ENCODE measurements around the gene HSFX4.
"Not testable (repeated sequence)": the region's sequence is repeated elsewhere in the genome, so short reads cannot be mapped to it uniquely, and the experiment has no call there.

HSFX4 gene, protein sequence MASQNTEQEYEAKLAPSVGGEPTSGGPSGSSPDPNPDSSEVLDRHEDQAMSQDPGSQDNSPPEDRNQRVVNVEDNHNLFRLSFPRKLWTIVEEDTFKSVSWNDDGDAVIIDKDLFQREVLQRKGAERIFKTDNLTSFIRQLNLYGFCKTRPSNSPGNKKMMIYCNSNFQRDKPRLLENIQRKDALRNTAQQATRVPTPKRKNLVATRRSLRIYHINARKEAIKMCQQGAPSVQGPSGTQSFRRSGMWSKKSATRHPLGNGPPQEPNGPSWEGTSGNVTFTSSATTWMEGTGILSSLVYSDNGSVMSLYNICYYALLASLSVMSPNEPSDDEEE

DNA sequence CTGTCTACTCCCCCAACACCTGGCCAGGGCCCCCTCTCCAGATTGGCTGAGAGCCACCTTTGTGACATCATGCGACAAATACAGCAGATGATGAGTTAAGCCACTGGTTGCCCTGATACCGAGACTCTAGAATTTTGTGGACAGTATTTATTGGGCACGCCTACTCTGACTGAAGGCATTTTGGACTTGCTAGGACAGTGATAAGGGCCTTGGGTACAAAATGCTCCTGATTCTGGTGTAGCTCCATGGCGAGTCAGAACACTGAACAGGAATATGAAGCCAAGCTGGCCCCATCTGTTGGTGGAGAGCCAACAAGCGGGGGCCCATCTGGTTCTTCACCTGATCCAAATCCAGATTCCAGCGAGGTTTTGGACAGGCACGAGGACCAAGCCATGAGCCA is at the start of gene HSFX4:
TSS of gene HSFX4 (plus strand) at position 174 of the 400 bp plus-strand sequence. CDS start at position 246, 72 bp downstream.
- not testable (repeated sequence) for DNase-seq

DNA sequence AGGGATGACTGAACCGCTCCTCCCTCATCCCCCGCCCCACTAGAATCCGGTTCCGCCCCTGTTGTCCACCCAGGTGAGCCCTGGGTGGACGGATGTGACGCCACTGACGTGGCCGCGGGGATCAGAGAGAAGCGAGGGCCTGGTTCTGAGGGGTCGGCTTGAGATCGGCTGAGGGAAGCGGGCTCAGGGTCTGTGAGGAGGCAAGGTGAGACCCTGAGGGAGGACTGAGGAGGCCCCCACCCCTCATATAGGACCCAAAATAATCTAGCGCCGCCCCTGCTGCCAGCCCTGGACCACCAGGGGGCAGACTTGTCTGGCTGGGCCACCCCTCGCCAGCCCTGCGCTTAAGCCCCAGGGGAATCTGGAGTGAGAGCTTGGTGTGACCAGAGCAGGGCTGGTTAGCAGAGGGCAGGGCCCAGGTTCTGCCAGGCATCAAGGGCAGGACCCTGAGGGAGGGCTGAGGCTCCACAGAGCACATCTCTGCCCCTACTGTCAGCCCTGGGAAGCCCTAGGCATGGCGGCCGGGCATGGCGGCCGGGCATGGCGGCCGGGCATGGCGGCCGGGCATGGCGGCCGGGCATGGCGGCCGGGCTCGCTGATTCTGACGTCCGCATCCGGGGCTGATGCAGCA is 48.2 kb upstream of the HSFX4 start, which contains the start of gene MAGEA8:
TSS of gene MAGEA8 (plus strand) at position 103 of the 631 bp plus-strand sequence. CDS start 3,090 bp downstream, outside the sequence.
- DNase-seq = no peak

DNA sequence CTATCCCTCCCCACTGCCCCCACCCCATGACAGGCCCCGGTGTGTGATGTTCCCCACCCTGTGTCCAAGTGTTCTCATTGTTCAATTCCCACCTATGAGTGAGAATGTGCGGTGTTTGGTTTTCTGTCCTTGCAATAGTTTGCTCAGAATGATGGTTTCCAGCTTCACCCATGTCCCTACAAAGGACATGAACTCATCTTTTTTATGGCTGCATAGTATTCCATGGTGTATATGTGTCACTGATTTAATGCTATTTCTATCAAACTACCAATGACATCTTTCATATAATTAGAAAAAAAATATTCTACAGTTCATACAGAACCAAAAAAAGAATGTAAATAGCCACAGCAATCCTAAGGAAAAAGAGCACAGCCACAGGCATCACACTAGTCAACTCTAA is 38.5 kb upstream of the HSFX4 start:
- not testable (repeated sequence) for DNase-seq

DNA sequence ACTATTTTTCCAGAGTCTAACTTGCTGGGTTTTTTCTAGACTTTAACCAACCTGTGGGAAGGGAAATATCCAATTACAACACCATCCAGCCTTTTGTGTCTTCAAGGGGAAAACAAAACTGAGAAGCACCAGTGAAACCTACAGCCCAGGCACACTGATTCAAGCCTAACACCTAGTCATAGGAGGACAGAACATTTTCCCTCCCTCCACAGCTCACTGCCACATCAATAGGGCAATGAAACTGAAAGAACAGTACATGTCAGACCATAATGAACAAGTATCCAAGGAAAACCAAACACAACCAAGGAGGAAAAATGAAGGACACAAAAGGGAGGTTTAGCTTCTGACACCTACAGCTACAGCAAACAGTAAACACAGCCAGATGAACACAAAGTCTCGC is 30.8 kb upstream of the HSFX4 start:
- peak; percentile 45 for DNase-seq

DNA sequence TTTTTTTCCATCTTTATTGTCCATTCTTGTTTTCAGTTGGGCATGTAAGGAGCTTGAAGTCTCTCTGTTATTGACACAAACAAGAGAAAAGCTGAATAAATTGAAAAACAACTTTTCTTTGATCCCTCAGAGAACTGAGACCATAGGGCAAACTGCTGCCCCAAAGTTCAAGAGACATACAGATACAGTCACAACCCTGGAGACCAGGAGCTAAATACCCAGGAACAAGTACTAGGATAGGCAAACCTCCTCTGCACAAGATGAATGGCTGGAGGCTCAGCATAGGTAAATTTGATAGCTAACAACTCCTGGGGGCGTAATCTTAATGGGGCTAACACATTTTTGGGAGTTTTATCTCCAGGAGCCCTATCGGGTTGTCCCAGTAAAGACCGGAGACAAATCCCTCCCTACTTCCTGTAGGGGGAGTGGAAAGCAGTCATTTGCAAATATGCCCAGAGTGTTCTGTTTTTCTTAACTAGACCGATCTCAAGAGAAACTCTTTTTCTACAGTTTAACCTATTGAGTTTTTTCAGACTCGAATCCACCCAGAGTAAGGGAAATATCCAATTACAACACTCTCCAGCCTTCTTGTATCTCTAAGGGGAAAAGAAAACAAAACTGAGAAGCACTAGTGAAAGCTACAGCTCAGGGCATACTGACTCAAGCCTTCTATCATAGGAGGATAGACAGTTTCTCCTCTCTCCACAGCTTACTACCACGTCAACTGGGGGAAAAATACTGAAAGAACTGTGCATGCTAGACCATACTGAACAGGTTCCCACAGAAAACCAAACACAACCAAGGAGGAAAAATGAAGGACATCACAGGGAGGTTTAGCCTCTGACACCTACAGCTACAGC is 25.3 kb upstream of the HSFX4 start:
- DNase-seq = no peak

DNA sequence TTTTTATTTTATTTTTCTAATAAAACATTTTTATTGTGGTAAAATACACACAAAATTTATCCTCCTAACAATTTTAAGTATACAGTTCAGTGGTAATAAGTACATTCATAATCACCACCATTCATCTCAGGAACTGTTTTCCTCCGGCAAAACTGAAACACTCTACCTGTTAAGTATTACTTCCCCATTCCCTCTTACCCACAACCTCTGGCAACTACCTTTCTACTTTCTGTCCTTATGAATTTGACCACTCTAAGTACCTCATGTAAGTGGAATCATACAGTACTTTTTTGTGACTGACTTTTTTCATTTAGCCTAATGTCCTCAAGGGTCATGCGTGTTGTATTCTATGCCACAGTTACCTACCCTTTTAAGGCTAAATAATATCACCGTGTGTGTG is 21.1 kb upstream of the HSFX4 start:
- DNase-seq = no peak

DNA sequence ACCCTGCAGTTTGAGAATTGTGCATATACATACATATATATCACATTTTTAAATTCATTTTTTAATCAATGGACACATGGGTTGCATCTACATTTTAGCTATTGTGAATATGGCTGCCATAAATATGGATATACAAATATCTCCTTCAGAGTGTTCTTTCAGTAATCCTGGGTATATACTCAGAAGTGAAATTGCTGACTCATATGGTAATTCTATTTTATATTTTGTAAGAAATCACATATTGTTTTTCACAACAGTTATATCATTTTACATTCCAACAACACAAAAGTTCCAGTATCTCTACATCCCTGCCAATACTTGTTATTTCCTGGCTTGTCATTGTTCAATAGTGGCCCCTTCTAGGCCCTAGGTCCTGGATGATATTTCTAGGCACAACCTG is 20.6 kb upstream of the HSFX4 start:
- no peak for DNase-seq

DNA sequence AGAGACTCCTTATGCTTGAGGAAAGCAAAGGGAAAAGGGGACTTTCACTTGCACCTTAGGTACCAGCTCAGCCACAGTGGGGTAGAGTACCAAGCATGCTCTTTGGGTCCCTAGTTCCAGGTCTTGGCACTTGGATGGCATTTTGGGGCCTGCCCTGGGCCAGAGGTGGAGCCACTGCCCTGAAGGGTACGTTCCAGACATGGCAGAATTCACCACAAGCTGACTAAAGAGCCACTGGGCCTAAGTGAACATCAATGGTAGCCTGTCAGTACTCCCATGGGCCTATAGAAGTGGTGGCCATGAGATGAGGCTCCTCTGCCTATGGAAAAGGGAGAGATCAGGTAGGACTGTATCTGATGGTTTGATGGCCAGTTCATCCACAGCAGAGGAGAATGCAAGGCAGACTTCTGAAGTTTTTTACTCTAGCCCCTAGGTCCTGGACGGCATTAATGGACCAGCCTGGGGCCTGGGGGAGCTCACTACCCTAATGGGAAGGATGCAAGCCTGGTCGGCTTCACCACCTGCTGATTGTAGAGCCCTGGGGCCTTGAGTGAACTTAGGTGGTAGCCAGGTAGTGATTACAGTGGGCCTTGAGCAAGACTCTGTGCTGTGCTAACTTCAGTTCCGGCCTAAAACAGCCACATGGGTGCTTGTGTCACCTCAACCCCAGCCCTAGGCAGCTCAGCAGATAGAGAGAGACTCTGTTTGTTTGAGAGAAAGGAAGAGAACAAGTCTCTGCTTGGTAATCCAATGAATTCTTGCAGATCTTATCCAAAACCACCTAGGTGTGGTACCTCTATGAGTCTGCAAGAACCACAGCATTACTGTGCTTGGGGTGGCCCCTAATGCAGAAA is 19.8 kb upstream of the HSFX4 start:
- DNase-seq = peak; percentile 51

DNA sequence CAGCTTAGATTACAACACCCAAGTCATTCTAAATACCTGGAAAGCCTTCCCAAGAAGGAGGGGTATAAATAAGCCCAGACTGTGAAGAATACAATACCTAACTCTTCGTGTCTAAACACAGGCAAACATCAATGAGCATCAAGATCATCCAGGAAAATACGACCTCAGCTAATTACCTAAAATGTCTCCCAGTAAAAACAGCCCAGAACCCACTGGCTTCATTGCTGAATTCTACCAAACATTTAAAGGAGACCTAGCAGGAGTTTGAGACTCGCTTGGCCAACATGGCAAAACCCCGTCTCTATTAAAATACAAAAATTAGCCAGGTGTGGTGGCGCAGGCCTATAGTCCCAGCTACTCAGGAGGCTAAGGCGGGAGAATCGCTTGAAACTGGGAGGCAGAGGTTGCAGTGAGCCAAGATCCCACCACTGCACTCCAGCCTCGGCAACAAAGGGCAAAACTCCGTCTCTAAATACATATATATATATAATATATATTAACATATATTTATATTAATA is 19.1 kb upstream of the HSFX4 start:
- no peak for DNase-seq

DNA sequence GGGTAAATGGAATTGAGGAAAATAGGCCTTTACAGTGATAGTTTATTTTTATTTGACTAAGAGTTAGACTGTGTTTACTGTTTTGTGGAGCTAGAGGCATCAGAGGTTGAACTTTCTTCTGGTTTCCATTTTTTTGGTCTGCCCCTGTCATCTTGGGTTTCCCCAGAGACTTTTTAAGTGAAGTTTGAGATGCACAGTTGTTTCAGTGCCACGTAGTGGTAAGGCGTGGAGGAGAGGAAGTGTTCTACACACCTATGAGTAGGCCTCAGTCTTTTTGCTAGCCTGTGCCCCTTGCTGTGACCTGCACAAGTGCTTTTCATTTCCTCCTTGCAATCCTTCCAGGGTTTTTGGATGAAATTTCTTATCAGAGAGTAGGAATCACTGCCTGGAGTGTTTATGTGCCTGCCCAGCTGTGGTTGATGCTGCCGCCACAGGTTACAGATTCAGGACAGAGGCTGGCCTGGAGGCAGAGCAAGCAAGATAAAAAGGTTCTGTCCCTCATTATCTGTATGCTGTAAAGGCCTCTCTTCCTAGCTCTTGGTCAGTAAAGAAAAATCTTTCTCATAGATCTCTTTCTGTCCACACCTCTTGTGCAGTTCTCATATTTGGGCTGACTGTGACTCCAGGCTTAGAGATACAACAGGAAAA is 12.5 kb upstream of the HSFX4 start:
- peak; percentile 32 for DNase-seq

DNA sequence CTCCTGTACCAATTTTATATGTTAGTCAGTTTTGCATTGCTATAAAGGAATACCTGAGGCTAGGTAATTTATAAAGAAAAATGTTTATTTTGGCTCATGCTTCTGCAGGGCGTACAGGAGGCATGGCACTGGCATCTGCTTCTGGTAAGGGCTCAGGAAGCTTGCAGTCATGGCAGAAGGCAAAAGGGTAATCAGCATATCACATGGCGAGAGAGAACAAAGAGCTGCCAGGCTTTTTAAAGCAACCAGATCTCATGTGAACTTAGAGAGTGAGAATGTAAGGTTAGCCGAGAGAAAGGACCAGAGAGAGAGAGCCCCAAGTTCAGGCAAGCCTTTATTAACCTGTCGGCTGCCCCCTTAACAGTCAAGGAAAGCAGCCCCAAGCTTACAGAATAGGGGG is 5.5 kb upstream of the HSFX4 start:
- not testable (repeated sequence) for DNase-seq

DNA sequence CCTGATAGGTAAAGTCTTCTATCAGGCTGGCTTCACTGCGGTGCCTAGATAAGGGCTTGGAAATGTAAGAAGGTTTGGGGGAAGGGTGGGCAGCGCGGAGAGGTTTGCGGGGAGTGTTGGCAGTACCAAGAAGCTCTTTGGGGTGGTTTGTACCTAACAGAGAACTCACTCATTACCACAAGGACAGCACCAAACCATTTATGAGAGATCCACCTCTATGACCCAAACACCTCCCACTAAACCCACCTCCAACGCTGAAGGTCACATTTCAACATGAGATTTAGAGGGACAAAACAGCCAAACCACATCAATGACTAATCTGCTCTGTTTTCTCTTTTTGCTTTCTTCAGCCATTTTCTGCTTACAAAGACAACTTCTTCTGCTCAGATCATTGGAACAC is 4.9 kb upstream of the HSFX4 start:
- not testable (repeated sequence) for DNase-seq

DNA sequence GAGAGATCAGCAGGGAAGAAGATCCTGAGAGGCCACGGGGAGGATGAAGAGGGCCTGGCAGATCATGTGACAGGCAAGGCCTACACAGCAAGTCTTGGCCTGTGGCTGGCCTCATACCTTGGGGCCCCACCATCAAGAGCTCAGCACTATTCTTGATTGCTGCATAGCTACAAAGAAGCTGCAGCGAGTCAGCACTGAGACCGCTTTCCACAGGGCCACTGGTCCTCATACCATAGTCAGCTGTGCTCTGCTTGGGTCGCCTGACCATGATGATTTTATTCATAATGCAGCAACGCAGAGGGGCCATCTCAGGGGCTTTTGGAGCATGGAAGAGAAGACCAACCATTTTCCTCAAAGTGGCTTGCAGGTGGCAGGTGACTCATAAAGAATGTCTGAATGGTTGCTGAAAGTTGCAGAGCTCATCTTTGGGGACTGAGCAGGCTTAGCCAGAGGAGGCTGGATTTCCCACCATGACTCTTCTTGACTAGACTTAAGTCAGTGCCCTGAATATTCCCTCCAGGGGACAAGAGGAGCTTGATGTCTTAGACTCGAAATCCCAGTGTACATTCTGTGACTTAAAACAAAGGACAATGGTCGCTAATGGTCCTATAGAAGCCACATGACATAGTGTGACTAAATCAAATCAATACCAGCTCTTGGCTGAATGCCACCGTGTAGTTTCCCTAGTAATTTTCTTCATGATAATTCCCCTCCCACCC is 2.0 kb upstream of the HSFX4 start:
- not testable (repeated sequence) for DNase-seq

DNA sequence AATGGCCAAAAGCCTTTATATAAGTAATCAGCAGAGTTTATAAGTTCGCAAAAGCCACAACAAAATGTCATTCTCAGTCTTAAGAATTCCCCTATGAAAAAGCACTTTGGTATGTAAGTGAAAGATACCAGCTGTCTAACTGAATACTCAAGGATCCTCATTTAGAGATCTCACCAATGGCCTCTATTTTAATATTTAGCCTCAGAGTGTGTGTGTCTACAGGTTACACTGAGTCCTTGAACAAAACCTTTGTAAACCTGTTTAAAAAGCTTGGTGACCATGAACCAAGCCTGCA is 1.5 kb upstream of the HSFX4 start:
- not testable (repeated sequence) for DNase-seq

DNA sequence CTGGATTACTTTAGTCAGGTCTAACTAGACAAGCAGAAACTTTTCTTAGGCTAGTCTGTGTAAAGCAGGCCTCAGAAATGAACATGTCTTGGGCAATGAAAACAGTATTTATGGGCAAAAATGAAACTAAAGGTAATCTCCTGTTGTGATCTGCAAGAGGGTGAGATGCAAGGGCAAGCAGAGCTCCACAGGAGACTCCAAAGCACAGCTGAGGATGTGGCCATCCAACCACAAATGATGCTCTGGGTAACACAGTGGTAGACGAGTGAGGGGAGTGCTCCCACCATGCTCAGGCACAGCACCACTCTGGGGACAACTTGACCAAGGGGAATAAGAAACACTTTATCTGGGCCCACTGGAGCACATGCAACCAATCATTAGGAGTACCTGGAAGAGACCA is 738 bp upstream of the HSFX4 start:
- DNase-seq = not testable (repeated sequence)

DNA sequence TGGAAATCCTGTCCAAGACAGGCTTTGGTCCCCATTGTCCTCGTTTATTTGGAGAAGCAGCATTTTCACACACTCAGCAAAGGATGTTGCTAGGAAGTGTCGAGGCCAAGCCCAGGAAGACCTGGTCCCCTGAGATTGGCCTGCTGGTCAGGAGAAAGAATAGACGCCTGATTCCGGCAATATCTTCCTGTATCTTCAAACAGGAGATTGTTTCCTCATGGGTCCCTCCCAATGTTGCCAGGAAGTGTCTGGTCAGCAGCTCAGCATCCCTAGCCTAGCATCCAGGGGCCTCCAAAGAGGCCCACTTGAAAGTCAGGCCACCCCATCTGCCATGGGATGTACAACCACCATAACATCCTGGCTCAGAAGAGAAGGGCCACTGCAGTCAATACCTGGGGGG is 2.0 kb downstream of the HSFX4 start:
- DNase-seq = not testable (repeated sequence)

DNA sequence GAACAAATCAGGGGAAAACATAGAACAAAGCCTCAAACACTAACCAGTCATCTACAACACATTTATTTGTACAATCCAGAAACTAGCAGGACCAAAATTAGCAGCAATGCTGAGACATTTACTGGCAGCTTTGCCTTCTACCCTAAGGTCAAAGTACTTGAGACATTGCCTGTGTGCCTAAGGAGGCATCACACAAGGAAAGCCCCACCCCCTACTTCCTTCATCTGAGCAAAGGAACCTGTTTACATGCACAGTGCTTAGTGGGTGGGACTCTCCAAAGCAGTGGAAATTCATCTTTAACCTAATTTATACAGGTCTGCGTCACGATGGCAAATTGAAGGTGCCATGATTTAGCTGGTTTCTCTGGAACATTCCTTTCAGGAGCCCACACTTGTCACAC is 2.8 kb downstream of the HSFX4 start:
- DNase-seq = not testable (repeated sequence)

DNA sequence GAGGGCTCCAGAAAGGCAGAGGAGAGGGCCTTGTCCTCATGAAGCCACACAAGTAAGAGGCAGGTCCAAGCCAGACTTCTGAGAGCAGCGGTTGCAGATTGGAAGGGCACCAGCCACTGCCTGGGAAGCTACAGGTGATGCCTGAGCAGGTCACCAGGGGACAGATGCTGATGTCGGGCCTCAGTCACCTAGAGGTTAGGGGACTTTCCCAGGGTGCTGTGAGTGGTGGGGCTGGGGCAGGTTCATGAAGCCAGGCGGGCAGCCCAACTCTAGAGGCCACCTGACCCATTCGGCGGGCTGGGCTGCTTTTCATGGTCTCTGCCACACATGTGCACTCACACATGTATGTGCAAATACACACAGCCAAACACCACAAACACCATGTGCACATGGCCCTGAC is 3.6 kb downstream of the HSFX4 start:
- DNase-seq = not testable (repeated sequence)

DNA sequence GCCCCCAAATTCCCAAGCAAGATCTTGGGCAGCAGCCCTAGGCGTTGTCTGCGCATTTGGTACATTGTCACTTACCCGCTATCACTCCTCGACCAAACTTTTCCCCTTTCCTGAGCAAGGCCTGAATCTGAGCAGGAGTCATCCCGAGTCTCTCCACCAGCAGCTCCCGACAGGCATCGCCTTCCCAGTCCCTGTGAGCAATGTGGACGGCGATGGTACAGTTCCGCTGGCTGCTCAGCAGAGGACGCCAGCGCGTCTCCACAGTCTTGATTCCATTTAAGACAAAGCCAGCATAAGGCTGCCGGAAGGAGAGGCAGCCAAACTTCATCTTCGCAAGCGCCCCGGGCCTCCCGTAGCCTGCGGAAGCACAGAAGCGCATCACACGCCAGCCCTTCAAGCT is 4.2 kb downstream of the HSFX4 start:
- DNase-seq = not testable (repeated sequence)

DNA sequence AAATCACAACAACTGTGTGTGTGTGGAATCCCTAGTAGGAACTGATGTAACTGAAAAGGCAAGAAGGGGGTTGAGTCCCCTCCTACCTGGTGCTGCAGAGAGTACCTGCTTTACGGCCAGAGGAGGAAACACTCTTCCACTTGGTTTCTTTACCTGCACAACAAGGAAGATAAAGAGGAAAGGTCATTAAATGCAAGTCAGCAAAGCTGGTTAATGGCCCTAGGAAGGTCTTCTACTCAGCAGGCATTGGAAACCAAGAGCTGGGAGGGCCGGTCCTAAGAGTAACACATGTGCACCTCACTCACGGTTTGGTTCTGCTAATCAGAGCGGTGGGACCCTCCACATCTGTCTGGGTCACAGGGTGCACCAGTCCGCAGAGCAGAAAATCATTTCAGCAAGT is 8.0 kb downstream of the HSFX4 start:
- DNase-seq = not testable (repeated sequence)

DNA sequence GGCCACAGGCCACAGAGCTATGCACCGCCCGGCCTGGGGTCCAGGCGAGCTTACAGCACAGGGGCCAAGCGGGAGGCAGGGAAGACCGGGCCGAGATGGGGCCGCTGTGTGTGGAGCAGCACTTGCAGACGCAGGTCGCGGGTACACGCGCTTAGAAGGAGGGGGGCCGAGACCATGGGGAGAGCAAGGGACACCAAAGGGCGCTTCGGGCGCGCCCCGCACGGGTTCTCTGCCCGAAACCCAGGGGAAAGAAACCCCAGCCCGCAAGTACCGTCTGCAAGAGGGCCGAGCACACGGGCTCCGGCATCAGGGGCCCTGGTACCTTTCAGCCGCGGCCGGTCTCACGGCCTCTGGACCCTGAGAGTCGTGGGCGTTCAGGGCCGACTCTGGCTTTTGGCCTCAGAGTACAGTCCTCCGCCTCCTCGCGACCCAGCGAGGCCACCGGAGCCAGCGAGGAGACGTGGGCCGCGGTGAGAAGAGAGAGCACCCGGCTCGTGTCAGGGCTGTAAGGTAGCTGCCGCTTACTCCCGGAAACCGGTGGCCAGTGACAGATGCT is 8.6 kb downstream of the HSFX4 start:
- DNase-seq = no peak

Measured in activated CD4-positive, alpha-beta T cell treated with anti-CD3 and anti-CD28 coated beads, Interleukin-10, Interleukin-2, amounts not matched to agents 100 ng/mL and 50 ng/mL, durations not matched to agents 16 hours and 8 hours (primary cell).